Epithelial cell of prostate (primary cell): ENCODE measurements around the gene TUBGCP6.

Experiments
- DNase-seq: peaks from one replicate; pipeline ENCODE4 v3.0.0-alpha.2; 2011; ENCODE audit warnings: low read depth, low spot score
- H3K27ac ChIP-seq: fragments of 450-650 bp; 2 replicates; pipeline ENCODE4 v1.5.1; 2017; ENCODE audit warnings: mild to moderate bottlenecking

TUBGCP6 gene, protein sequence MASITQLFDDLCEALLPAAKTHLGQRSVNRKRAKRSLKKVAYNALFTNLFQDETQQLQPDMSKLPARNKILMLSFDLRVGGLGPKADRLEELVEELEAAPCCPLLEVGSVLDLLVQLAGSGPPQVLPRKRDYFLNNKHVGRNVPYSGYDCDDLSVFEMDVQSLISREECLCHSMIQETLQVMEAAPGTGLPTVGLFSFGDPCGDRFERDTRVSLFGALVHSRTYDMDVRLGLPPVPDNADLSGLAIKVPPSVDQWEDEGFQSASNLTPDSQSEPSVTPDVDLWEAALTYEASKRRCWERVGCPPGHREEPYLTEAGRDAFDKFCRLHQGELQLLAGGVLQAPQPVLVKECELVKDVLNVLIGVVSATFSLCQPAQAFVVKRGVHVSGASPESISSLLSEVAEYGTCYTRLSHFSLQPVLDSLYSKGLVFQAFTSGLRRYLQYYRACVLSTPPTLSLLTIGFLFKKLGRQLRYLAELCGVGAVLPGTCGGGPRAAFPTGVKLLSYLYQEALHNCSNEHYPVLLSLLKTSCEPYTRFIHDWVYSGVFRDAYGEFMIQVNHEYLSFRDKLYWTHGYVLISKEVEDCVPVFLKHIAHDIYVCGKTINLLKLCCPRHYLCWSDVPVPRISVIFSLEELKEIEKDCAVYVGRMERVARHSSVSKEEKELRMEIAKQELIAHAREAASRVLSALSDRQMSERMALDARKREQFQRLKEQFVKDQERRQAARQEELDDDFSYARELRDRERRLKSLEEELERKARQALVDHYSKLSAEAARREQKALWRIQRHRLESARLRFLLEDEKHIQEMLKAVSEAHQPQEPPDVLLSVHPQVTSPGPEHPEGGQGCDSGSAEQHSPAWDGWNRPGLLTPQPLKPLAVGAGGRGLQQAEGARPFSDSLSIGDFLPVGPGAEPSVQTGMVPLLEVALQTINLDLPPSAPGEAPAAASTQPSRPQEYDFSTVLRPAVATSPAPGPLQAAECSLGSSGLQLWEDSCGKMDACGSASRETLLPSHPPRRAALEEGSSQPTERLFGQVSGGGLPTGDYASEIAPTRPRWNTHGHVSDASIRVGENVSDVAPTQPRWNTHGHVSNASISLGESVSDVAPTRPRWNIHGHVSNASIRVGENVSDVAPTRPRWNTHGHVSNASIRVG (N-terminal part only)

DNA sequence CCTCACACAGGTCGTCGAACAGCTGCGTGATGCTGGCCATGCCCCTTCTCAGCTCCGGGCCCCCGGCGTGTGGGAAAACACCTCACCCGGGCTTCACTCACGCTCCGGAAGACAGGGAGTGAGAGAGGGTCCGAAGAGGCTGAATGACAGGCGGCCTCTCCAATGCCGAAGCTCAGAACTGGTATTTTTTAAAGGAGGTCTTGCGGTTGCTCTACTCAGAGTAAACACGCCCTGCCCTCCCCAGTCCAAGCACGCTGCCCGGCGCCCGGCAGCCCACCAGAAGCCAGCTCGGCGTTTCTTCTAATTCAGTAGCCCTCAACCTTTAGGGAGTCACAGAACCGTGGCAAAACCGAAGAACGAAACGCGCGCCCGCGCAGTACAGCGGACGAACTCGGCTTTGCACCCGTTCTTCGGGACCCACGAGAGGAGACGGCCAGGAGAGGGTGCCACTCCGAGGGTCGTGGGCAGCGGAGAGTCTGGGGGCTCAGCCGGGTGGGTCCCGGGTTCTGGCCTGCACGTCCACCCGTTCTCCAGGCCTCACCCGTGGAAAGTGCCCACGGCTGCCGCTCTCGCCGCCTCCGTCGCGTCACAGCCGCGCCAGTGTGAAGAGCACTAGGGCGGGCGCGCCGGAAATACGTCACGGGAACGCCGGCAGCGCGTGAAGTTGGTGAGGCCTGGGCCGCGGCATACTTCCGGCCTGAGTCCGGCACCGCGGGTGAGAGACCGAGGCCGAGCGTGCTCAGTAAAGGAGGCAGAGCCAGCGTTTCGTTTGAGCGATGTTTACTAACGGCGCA is at the start of gene TUBGCP6:
Gene TUBGCP6, minus strand, starts transcription at position 604 of the 794 bp plus-strand sequence. Its CDS starts 564 bp downstream, at position 40.
- H3K27ac ChIP-seq = peak within 1 kb of the TSS; percentile 86
- DNase-seq = peak; percentile 51

DNA sequence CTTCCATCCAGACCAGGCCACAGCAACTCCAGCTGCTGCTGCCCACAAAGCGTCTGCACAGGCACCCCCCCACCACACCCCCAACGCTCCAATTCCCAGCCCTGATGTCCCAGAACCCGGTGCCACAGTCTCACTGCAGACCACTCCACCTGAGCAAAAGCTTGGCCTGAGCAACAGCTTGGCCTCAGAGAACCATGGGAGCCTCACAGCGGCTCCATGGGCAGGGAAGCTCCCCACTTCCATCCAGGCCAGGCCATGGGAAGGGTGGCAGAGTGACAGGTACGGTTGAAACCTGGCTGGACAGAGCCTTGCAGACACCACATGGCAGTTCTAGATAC is 49.5 kb upstream of the TUBGCP6 start:
- no peak for DNase-seq
- H3K27ac ChIP-seq = peak overlapping the region; percentile 89

DNA sequence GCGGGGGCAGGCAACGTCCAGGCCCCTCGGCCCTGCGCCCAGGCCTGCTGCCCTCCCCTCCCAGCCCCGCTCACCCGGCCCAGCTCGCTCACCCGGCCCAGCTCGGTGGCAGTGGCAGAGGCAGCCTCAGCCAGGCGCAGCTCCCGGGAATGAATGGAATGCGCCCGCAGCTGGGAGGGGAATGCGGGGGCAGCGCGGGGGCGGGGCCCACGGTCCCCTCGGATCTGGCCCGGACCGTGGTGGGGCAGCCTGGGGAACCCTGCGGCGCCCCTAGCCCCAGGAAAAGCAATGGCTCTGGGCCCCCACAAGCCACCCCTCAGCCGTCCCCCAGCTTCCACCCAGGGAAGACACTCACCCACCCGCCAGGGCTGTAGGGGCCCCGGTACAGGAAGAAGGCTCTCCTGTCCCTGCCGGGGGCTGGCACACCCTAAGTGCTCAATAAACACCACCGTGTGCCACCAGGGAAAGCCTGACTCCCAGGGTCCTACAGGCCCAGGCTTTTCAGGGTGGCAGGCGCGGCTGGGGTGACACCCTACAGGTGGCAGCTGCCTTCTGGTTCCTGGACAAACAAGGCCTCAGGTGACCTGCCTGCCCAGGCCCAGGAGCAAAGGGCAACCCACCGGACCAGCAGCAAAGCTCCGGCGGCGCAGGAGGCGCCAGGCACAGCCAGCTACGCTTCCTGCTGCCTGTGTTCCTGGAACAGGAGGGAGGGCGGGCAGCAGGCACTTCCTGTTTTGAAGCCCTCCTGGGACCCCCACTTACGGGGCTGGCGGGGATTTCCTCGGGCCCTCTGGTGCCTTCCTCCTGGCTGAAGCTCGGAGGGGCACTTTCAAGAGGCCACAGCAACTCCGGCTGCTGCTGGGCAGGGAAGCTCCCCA is 48.9 kb upstream of the TUBGCP6 start:
- no peak for DNase-seq
- peak overlapping the region; percentile 89 for H3K27ac ChIP-seq

DNA sequence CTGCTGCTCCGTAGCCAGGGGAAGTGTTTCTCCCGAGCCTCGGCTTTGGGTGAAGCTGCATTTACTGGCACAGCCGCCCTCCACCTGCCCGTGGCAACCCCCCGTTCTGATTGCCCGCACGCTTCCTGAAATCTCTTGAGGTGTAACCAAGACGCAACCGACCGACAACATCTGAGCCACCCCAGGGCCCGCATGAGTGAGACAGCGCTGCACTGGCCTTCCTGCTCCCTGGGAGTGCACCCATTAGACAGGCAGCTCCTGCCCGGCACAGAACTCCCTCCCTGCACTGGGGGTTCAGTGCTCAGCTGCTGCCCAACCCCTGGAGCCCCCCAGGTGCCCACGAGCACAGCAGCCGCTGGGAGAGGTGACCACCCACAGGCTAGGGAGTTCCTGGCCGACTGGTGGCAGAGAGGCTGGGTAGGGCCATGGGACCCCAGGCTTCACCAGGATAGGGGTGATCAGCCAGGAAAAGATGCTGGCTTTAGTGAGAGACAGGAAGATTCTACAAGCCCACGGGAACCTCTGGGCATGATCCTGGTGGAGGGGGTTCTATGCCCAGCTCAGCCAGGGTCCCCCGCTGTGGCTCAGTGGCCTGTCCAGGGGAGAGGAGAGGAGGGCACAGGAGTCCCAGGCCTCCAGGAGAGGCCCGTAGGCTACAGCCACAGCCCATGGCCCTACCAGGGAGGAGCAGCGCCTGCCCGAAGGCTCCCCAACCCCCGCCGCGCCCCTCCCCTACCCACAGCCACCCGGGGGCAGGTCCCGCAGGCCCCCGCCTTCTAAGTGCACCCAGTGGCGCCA is 48.0 kb upstream of the TUBGCP6 start:
- H3K27ac ChIP-seq = peak overlapping the region; percentile 89
- no peak for DNase-seq

DNA sequence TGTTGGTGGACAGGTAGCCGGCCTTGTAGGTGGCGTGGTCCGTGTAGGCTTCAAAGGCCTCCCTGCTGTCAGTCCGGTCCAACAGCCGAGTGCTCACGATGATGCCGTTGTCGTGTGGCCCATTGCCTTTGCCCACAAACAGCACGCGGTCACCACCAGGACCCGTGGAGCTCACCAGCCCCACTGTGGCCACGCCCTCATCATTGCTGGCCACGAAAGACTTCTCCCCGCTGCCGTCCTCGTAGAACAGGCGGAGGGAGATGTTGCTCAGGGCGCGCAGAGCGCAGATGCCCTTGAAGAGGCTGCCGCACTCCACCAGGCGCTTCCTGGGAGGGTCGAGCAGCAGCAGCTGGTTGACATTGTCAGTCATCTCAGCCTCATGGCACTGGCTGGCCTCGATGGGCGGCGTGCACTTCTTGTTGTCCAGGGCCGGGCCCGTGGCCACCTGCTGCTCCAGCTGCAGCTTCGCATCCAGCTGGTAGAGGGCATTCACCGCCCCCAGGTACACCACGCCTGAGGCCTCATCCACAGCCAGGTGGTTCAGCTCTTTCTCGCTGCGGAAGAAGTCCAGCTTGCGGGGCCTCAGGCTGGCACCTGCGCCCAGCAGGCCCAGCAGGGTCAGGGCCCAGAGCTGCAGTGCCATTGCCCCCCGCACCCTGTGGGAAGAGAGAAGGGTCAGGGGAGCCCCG is 45.3 kb upstream of the TUBGCP6 start:
- DNase-seq = no peak
- no peak overlapping the region for H3K27ac ChIP-seq

DNA sequence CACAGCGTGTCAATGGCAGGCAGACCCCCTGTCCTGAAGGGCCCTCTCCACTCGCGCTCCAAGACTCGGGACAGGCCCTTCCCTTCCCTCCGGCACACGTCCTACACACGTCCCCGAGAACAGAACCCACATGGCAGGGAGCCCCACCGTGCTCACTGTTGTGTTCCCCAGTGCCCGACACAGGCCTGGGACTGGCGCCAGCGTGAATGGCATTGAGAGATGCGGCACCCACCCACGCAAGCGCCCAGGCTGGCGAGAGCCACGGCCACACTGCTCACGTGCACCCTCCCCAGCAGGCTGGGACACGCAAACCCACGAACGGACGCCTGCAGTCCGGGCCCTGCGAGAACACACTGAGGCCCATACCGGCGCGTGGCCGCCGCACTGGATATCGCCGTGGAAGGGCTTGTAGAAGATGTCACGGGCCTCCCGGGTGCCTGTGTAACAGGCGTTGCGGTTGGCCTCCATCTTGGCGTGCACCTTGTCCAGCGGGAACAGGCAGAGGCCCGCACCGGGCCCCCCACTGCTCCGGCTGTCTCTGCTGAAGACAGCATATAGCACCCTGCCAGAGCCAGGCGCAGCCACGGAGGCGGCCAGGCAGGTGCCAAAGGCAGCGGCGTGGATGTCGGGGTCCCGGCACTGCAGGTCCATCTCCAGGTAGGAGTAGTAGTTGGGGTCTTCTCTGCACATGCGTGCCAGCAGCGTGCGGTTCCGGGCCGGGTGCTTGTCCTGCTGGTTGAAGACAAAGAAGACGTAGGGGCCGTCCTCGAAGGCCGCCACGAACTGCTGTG is 44.5 kb upstream of the TUBGCP6 start:
- DNase-seq = no peak
- H3K27ac ChIP-seq = no peak overlapping the region

DNA sequence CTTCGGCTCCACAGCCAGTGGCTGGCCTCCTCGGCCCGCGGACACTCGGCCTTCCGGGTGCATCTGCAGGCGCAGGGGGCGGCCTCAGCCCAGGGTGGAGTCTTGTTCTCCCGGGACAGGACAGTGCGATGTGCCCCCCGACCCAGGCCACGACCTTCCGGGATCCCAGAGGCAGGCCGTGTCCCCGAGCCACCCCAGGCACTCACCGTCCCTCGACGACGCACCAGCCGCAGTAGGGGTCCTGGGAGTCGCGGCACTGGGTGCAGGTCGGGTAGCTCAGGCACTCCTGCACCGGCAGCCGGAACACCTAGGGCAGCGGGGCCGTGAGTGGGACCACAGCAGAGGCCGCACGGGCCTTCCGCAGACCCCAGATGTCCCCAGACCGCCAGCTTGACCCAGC is 42.9 kb upstream of the TUBGCP6 start:
- H3K27ac ChIP-seq = no peak overlapping the region
- no peak for DNase-seq

DNA sequence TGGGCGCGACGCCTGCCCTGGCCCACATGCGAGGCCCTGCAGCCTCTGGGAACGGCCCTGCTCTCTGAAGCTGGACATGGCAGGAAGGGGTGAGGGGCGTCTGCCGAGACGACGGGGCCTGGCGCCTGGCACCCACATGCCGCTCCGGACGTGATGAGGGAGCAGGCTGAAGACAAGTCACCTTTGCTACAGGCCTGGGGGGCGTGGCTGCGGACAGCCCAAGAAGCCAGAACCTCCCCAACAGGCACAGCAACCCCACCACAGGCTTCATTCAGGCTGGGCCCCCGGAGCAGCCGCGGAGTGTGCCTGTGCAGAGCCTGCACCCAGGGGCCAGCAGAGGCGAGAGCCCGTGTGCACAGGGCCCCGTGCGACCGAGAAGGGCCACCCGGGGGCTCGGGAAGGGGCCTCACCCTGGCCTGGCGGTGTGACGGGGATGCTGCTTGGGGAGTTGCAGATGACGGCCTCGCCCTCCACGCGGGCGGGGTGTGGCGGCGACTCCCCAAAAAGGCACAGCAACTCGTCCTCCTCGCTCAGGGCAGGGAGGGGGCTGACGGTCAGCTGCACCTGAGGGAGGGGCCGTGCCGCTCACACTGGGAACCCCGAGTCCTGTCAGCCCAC is 42.0 kb upstream of the TUBGCP6 start:
- DNase-seq = no peak
- H3K27ac ChIP-seq = no peak overlapping the region

DNA sequence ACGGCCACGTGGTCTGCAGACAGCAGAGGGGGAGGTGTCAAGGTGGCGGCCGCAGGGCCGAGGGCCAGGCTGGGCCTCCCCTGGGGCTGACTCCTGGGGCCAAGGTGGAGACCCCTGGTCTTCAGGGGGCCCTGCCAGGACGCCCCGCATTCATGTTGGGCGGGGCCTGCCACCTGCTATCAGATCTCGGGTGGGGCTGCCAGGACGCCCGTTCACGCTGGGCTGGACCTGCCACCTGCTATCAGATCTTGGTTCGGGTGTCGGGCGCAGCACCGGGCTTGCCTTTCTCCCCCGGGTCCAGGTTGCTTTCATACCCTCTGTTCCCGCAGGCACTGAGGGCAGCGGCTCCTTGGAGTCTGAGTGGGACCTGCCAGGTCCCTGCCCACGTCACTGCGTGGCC is 41.5 kb upstream of the TUBGCP6 start:
- DNase-seq = no peak
- no peak overlapping the region for H3K27ac ChIP-seq

DNA sequence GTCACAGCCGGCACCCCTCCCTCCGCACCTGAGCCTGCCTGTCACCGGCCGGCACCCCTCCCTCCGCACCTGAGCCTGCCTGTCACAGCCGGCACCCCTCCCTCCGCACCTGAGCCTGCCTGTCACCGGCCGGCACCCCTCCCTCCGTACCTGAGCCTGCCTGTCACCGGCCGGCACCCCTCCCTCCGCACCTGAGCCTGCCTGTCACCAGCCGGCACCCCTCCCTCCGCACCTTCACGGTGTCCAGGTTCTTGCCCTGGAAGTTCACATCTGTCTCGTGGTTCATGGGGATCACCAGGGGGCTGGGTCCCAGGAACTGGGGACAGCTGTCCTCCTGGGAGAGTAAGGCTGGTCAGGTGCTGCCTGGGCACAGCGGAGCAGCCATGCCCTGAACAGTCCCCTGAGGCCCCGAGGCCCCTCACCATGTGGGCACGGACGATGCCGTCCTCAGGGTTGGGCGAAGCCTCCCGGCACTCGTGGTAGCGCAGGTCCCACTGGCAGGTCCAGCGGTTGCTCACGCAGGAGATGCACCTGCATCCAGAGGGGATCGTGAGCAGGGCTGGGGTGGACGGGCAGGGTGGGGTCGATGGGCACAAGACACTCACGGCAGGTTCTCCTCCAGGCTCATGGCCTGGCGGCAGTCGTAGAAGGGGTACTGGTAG is 40.9 kb upstream of the TUBGCP6 start:
- DNase-seq = no peak
- H3K27ac ChIP-seq = no peak overlapping the region

DNA sequence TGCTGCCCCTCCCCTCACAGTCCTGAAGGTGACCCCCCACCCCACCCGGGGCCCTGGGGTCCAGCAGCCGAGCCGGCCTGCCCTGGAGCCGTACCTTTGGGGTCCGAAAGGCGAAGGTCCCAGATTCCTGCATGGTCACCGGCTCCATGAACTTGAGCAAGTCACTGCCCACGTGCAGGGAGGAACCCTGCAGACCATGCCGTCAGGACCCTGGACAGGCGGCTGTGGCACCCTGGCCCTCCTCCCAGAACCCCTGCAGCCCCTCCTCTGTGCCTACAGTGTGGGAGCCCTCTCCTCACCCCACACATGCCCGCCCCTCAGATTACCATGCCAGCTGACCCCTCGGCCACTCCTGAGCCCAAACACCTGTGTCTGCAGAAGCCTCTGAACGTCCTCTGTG is 39.7 kb upstream of the TUBGCP6 start:
- no peak overlapping the region for H3K27ac ChIP-seq
- DNase-seq = no peak

DNA sequence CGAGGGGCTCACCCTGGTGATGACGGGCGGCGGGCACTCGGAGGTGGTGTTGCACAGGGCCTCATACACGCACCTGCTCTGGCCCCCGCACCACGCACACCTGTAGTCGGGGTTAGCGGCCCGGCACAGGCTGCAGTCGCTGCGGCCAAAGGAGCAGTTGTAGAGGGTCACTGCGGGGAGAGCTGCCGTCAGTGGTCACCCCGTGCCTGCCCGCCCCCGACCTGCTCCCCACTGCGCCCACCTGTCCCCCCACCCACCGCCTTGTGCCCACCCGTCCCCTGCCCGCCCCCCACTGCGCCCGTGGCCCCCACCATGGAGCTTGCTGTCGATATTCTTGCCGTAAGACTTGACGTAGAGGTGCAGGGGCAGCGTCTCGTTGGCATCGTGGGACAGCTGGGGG is 39.0 kb upstream of the TUBGCP6 start:
- DNase-seq = no peak
- H3K27ac ChIP-seq = no peak overlapping the region

DNA sequence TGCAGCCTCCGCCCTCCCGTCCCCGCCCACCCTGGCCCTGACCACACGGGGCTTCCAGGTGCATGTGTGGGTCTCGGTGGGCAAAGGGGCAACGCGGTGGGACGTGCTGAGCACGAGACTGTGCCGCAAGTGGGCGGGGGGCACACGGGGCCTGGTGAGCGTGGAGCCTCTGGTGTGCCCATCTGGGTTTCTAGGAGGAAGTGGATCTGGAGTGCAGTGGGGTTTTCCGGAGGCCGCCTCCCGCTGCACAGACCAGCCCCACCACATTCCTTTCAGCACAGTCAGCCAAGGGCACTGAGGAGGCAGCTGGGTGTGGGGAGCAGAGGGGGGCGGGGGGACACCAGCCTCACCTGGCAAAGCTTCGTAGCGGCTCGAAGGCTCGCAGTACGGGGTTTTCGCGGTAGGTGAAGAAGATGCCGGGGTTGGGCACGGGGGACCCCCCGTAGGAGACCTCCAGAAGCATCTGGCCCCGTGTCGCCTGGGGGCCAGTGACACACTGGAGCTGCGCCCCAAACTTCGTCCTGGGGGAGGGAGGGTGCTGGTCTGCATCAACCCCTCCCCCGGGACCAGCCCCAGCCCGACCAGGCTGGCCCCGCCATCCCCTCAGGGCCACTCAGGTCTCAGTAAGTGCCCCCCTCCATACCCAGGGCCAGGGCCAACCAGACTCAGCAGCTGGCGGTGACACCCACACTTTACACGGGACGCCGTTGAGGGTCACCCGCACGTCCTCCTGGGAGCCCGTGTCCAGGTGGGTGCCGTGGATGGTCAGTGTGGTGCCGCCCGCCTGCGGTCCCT is 37.7 kb upstream of the TUBGCP6 start:
- peak; percentile 85 for DNase-seq
- peak overlapping the region; percentile 75 for H3K27ac ChIP-seq

DNA sequence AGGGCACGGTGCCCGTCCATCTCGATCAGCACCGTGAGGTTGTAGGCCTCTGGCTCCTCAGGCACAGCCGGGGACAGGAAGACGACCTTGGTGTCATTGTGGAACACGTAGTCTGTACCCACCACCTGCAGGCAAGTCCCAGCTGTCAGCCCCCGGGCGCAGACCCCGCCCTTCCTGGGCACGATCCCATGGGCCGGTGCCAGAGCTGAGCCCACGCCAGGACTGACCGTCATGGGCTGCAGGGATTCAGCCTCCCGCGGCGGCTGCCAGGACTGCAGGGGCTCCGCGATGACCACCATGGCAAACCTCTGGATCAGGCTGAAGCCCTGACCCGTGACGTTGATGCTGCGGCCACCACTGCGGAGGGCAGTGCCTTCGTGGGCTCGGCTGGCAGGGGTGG is 37.1 kb upstream of the TUBGCP6 start:
- no peak for DNase-seq
- H3K27ac ChIP-seq = peak overlapping the region; percentile 75

DNA sequence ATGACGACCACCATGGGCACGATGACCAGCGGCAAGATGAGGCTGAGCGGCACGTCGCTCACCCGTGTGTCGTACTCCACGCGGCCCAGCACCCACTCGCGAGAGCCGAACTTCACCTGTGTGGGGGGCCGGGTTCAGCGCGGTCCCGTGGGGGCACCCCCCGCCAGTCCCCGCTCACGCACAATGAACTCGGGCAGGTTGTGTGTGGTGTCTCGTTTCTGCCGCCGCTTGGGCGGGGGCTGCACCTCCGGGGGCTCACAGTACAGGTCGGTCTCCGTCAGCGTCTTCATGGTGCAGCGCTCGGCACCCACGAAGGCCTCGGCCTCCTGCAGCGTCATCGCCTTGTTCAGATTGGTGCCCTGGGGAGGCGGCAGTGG is 36.5 kb upstream of the TUBGCP6 start:
- DNase-seq = no peak
- H3K27ac ChIP-seq = peak overlapping the region; percentile 75
